Keratinocyte (primary cell): ENCODE data around the gene BRIP1.

Experiments
- EZH2 ChIP-seq: IDR thresholded peaks from one replicate; pipeline ENCODE4 v1.6.1; 2012; ENCODE audit warnings: inconsistent platforms, mild to moderate bottlenecking, low read length, moderate library complexity
- TF ChIP-seq, protein P1 (sequence below), 3 experiments: IDR thresholded peaks in 1 of 3; conservative IDR thresholded peaks in 1 of 3; optimal IDR thresholded peaks in 1 of 3; 2 replicates in 2 of 3; 3 replicates in 1 of 3; pipeline versions ENCODE3 to v1.5.1; 2011; ENCODE audit warnings: low read length in 3 of 3, mild to moderate bottlenecking in 3 of 3, moderate library complexity in 2 of 3, control low read depth in 1 of 3, inconsistent platforms in 1 of 3; ENCODE audit not compliant: insufficient read depth in 2 of 3; ENCODE audit errors: extremely low read depth in 1 of 3

DNA sequence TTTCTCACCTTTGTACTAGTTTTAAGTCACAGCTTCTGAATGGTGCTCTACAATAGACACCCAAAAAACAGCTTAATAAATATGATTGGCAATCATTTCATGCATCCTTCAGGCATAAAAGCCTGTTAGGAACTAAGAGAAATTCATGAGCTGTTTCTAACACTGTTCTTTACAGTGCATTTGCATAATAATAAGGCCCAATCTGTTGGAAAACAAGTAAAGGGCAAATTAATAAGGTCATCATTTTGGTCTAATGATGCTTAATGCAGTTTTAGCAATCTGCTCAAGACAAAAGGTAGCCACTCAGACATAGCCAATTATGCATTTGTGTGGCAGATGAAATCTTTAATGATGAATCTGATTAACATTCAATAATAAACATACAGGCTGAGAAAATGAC, 216.8 kb downstream of the BRIP1 start:
- TF ChIP-seq, protein P1, sequence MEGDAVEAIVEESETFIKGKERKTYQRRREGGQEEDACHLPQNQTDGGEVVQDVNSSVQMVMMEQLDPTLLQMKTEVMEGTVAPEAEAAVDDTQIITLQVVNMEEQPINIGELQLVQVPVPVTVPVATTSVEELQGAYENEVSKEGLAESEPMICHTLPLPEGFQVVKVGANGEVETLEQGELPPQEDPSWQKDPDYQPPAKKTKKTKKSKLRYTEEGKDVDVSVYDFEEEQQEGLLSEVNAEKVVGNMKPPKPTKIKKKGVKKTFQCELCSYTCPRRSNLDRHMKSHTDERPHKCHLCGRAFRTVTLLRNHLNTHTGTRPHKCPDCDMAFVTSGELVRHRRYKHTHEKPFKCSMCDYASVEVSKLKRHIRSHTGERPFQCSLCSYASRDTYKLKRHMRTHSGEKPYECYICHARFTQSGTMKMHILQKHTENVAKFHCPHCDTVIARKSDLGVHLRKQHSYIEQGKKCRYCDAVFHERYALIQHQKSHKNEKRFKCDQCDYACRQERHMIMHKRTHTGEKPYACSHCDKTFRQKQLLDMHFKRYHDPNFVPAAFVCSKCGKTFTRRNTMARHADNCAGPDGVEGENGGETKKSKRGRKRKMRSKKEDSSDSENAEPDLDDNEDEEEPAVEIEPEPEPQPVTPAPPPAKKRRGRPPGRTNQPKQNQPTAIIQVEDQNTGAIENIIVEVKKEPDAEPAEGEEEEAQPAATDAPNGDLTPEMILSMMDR (optimal IDR thresholded peaks at IDR 0.05 in 1 of 3, IDR thresholded peaks at IDR 0.05 in 1 of 3, conservative IDR thresholded peaks at IDR 0.05 in 1 of 3; ENCODE audit: extremely low read depth in 1 of 3, insufficient read depth in 2 of 3, low read length in 3 of 3), result no peak
- TF ChIP-seq EZH2, result no peak
